ENCODE results near the gene NEK6. TPM values are rescaled to one million over a fixed set of nuclear protein-coding genes. Genes with fewer than 3 reads are reported as not detected.

Gene NEK6
- total and polyA plus RNA-seq, 2 of the 8 experiments (the other 6 are each of a cell fraction or from before 2014, with no cell fraction given), result 17.7 to 19.7 TPM

- H3K23ac ChIP-seq (ENCODE audit: insufficient read length), result no peak overlapping the region
- TF ChIP-seq ASH2L (IDR thresholded peaks at IDR 0.05; ENCODE audit: low read length) (no peak), RFX5 (IDR thresholded peaks at IDR 0.05; ENCODE audit: borderline replicate concordance, low read depth, low read length) (no peak), EGR1 (IDR thresholded peaks at IDR 0.05; ENCODE audit: borderline replicate concordance, low read depth, low read length) (no peak), SP2 (IDR thresholded peaks at IDR 0.05; ENCODE audit: low read length) (no peak), FOSL1 (IDR thresholded peaks at IDR 0.05; ENCODE audit: insufficient read depth, low read depth, low read length) (no peak), KDM5A (IDR thresholded peaks at IDR 0.05; ENCODE audit: low read length) (no peak), TBP (IDR thresholded peaks at IDR 0.05; ENCODE audit: low read depth, low read length) (no peak)
- no peaks in the 10 kb centered on the region for H3K36me3 ChIP-seq (ENCODE audit: control insufficient read depth in 2 of 4, insufficient read depth in 4 of 4, low read length in 3 of 4)
- H3K18ac ChIP-seq (ENCODE audit: extremely low read depth, low read length), result 0 out of 2 replicates have a peak overlapping the region, but pooled peaks have one; percentile 48
- H4K8ac ChIP-seq (ENCODE audit: extremely low read depth, insufficient read depth, low read length), result no peak overlapping the region
- ChIA-PET POLR2A (ENCODE audit: partially characterized antibody) (interaction anchor here (1.2 kb wide), 1 partner anchor 20 kb away, joined by 4 read pairs; no protein-coding TSS in a partner anchor), CTCF (ENCODE audit: partially characterized antibody) (interaction anchor here (0.5 to 1.4 kb wide), 3 partner anchors 31 to 49 kb away, joined by 3 to 4 read pairs (median 3); no protein-coding TSS in a partner anchor)
- H2BK120ac ChIP-seq (replicated peaks; ENCODE audit: low read depth, low read length), result no peak overlapping the region
- no peaks in the 10 kb centered on the region for H3K9me3 ChIP-seq (ENCODE audit: insufficient read depth in 2 of 2, low read depth in 1 of 2, low read length in 1 of 2)
- DNase-seq (ENCODE audit: low read depth in 1 of 2, low spot score in 2 of 2) (peak in 1 of 2 experiments; percentile 31), FAIRE-seq (no peak)
- peak overlapping the region; percentile 52; the same call in 1 of the 2 replicates for H2BK5ac ChIP-seq (ENCODE audit: low read depth, low read length)
- no peak overlapping the region for H2BK20ac ChIP-seq (ENCODE audit: low read length)
- peaks cover 8% of the 10 kb centered on the region for H3K79me1 ChIP-seq (ENCODE audit: low read depth, low read length)
- no peak overlapping the region for H2BK15ac ChIP-seq (ENCODE audit: low read length)
- H3K4me1 ChIP-seq (replicated peaks in 1 of 4; ENCODE audit: control insufficient read depth in 3 of 4, insufficient read depth in 4 of 4, low read length in 3 of 4), result peaks cover 9 to 20% (median 12%) of the 10 kb centered on the region in 4 experiments; a peak in 6 of 7 replicates
- no peak overlapping the region for H4K91ac ChIP-seq (replicated peaks; ENCODE audit: insufficient read length, low read length)
- peaks cover 0 to 18% of the 10 kb centered on the region in 2 experiments; a peak in 2 of 4 replicates for H3K79me2 ChIP-seq (ENCODE audit: control insufficient read depth in 1 of 2, insufficient read depth in 2 of 2, low read length in 2 of 2)
- H4K5ac ChIP-seq (ENCODE audit: insufficient read length, low read depth, low read length), result no peak overlapping the region
- peaks cover 0 to 2% of the 10 kb centered on the region in 2 experiments for H4K20me1 ChIP-seq (replicated peaks in 1 of 2; ENCODE audit: control insufficient read depth in 1 of 2, insufficient read depth in 2 of 2, low read length in 2 of 2)
- H3K4ac ChIP-seq (replicated peaks; ENCODE audit: insufficient read length, low read depth, low read length), result no peak overlapping the region
- no peaks in the 10 kb centered on the region; a peak in 2 of 7 replicates for H3K27me3 ChIP-seq (replicated peaks in 1 of 4; ENCODE audit: control insufficient read depth in 3 of 4, extremely low read depth in 1 of 4, insufficient read depth in 3 of 4, low read length in 3 of 4)
- no peak overlapping the region for H3K56ac ChIP-seq (replicated peaks; ENCODE audit: insufficient read length, low read depth, low read length)
- H3K27ac ChIP-seq (ENCODE audit: low read depth, low read length), result no peak overlapping the region
- peak overlapping the region in 1 of 2 experiments; percentile 39; a peak in 2 of 4 replicates for H3K4me2 ChIP-seq (ENCODE audit: insufficient read depth in 1 of 2, low read depth in 2 of 2, low read length in 2 of 2)
- no peak overlapping the region for H3K14ac ChIP-seq (ENCODE audit: insufficient read length)
- H2BK12ac ChIP-seq (ENCODE audit: low read depth, low read length), result peak overlapping the region; percentile 80; the same call in 1 of the 2 replicates
- H3K9ac ChIP-seq (replicated peaks in 1 of 4; ENCODE audit: extremely low read depth in 1 of 4, low read depth in 3 of 4, low read length in 3 of 4), result no peak overlapping the region
- H3K4me3 ChIP-seq (ENCODE audit: extremely low read depth in 1 of 4, insufficient read depth in 2 of 4, low read depth in 3 of 4, low read length in 4 of 4), result no peak overlapping the region
- peak overlapping the region; percentile 82; the same call in 1 of the 2 replicates for H2AK5ac ChIP-seq (ENCODE audit: low read depth, low read length)
- no peak overlapping the region for H2AFZ ChIP-seq (ENCODE audit: low read length)
- WGBS, 2 experiments (ENCODE audit: extremely low coverage in 1 of 2, insufficient coverage in 1 of 2, insufficient read length in 1 of 2, insufficient replicate concordance in 2 of 2, low coverage in 1 of 2, low lambda C conversion rate in 2 of 2, missing lambda C conversion rate in 1 of 2), result 78% methylated on average over 5 of the region's 5 CpGs; no CpG with 5 or more reads in 1 of the 2 experiments
- H3K23me2 ChIP-seq (ENCODE audit: low read depth, low read length), result peaks cover 10% of the 10 kb centered on the region
Observed at GRCh38 chr9:124262649-124262972, 4.9 kb downstream of the NEK6 start.

All from H1 (cell line).